Measurements from ENCODE around the gene IRAK1BP1.
"Not testable (repeated sequence)": the region's sequence is repeated elsewhere in the genome, so short reads cannot be mapped to it uniquely, and the experiment has no call there.

Gene IRAK1BP1

DNA sequence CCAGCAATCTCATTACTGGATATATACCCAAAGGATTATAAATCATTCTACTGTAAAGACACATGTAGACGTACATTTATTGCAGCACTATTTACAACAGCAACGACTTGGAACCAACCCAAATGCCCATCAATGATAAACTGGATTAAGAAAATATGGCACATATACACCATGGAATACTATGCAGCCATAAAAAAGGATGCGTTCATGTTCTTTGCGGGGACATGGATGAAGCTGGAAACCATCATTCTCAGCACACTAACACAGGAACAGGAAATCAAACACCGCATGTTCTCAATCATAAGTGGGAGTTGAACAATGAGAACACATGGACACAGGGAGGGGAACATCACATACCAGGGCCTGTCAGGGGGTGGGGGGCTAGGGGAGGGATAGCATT is 22.6 kb downstream of the IRAK1BP1 start:
- DNase-seq (ENCODE audit: low spot score), result not testable (repeated sequence)

DNA sequence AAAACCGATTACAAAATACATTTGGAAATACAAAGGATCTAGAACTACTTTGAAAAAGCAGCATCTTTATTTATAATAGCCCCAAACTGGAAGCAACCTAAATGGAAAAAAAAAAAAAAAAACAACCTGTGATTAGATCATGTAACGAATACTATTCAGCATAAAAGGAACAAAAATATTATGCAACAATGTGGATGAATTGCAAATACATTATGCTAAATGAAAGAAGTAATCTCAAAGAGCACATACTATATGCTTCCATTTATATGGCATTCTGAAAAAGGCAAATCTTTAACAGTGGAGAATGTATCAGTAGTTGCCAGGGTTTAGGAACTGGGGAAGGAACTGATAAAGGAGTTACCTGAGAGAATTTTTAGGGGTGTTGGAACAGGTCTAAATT is 28.9 kb downstream of the IRAK1BP1 start:
- DNase-seq (ENCODE audit: low spot score), result no peak

DNA sequence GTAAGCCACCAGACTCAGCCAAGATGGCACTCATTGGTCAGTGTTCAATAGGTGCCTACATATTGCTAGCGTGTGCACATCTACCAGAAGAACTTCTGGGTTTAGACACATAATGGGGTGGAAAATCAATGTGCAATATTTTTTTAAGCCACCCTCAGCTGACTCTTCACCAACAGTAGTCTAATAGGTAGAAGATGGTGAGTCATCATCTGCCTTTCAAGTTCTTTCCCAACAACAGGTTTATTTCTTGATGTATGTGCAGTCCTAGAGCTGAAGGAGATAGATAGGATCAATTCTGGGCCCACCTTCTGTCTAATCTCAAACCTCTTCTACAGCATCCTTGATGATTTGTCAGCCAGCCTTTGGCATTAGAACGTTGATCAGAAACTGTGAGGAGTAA is 41.3 kb downstream of the IRAK1BP1 start:
- no peak for DNase-seq (ENCODE audit: low spot score)

DNA sequence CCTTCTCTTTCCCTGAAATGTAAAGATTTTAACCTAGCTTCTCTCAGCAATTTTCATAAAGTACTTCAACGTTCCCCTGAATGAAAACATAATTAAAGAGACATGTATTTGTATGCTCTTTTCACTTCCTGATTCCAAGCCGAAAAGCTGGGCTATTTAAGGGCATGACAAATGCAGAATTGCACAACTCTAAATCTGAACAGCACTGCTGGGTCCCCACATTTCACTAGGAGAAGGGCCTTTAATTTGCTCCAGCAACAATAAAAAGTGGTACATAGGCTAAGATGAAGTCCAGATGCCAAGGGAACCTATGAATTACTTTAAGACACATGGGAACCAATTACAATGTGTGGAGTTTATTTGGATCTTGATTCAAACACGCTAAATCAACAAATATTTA is 42.0 kb downstream of the IRAK1BP1 start:
- DNase-seq (ENCODE audit: low spot score), result no peak

DNA sequence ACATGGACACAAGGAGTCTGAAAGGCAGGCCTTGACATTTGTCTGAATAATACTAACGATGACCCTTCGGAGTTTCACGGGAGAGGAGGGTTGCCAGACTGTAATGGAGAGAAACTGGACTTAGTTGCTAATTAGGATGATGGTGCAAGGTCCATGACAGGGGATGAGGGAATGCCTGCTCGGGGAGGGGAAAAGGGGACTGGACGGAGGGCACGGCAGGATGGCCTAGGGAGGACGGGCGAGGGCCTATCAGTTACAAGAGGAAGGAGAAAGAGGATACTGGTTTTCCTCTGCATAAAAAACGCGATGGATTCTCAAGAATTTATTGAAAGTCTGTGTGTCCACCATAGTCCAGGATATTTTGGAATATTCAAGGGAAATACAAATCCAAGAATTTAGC is 42.7 kb downstream of the IRAK1BP1 start:
- DNase-seq (ENCODE audit: low spot score), result no peak

DNA sequence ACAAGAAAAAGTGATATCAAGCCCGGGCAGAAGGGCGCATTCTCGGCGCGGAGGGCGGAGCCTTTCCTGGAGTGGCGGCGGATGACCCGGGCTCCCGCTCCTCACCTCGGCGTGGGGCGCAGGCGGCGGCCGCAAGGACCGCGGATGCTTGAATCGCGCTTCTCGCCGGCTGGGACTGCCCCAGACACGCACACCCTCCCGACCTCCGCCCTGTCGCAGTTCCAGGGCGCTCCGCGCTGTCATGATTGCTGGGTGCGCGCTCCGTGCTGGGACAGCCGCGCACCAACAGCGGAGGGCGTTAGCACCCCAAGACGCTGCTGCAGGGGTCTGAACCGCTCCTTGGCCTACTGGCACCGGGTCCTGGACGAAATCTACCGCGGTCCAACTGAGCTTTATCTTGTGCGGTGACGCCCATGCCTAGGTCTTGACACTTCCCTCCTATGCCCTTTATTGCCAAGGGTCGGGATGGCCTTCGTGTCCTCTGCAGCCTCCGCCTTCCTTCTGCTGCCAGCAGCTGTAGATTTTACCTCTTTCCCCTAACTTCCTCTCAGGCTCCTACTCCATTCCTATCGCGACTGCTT is 43.3 kb downstream of the IRAK1BP1 start:
- peak; percentile 16 for DNase-seq (ENCODE audit: low spot score)

DNA sequence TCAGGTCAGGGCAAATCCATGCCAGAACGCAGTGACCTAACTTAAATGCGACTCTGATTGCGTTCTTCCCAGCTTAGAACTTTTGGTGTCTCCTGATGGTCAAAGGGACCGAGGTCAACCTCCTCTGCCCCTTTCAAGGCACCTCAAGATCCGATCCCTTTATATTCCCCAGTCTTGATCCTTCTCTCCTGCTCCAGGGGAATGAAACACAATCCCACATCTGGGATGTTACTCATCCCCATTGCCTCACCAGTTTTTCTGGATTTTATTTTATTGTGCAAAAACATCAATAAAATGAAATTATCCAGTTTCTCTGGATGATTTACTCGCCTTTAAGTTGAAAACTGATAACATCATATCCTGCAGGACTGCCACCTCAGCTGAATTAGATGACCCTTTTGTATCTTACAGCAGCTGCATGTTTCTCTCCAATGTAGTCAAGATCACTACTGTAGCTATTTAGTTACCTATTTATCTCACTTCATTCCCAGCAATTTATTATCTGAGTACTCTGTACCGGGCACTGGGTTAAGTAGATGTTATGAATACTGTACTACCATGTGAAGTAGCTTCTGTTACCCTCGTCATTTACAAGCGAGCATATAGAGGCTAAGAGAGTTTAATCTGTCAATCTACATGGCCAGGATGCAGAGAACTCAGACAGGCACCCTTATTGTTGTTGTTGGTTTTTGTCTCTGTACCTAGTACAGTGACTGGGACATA is 44.0 kb downstream of the IRAK1BP1 start:
- no peak for DNase-seq (ENCODE audit: low spot score)

DNA sequence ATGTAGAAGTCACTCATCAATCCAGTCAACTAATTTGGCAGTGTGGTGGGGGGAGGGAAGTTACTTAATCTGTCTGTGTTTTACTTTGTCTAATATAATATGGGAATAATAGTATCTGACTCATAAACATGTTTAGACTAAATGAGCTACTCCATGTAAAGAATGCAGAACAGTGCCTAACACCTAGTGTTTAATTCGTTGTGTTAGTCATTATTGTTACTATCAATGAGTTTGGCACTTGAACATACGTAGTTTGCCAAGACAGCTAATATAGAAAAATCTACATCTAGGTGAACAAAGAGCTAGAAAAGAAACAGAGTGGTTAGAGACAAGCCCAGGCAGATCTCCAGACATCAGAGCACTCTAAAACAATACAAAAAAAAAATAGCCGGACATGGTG is 49.1 kb downstream of the IRAK1BP1 start:
- no peak for DNase-seq (ENCODE audit: low spot score)

DNA sequence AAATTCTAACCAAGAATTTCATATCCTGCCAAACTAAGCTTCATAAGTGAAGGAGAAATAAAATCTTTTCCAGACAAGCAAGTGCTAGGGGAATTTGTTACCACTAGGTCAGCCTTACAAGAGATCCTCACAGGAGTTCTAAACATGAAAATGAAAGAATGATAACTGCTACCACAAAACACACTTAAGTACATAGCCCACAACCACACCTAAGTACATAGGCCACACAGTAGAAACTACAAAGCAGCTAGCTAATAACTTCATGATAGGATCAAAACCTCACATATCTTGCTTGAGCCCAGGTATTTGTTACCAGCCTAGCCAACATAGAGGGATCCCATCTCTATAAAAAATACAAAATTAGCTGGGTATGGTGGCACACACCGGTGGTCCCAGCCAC is 50.4 kb downstream of the IRAK1BP1 start:
- DNase-seq (ENCODE audit: low spot score), result no peak

DNA sequence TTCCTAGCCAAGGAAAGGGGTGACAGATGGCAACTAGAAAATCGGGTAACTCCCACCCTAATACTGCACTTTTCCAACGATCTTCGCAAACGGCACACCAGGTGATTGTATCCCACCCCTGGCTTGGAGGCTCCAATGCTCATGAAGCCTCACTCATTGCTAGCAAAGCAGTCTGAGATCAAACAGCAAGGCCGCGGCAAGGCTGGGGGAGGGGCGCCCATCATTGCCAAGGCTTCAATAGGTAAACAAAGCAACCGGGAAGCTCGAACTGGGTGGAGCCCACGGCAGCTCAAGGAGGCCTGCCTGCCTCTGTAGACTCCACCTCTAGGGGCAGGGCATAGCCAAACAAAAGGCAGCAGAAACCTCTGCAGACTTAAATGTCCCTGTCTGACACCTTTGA is 53.8 kb downstream of the IRAK1BP1 start:
- DNase-seq (ENCODE audit: low spot score), result not testable (repeated sequence)

DNA sequence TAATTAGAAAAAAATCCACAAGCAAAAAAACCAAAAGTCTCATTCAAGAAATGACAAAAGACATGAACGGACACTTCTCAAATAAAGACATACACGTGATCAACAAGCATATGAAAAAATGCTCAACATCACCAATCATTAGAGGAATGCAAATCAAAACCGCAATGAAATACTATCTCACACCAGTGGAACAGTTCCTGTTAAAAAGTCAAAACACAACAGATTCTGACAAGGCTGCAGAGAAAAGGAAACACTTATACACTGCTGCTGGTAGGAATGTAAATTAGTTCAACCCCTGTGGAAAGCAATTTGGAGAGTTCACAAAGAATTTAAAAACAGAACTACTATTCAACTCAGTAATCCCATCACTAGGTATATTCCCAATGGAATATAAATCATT is 58.0 kb downstream of the IRAK1BP1 start:
- no peak for DNase-seq (ENCODE audit: low spot score)

DNA sequence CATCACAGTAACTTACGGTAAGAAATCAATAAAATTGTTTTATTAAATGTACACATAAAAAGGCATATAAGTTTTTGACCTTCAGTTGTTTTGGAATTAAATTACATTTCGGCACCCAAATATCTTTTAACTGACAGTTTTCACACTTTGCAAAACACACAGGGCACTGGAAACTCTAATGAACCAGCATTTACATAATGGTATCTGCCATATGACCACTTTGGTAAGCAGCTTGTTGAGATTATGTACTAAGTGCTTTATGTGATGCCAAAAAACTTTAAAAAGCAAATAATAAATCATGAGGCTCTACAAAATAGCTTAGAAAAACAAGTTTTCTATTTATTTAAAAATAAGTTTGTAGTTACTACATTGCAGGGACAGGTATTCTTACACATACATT is 68.2 kb downstream of the IRAK1BP1 start:
- no peak for DNase-seq (ENCODE audit: low spot score)

DNA sequence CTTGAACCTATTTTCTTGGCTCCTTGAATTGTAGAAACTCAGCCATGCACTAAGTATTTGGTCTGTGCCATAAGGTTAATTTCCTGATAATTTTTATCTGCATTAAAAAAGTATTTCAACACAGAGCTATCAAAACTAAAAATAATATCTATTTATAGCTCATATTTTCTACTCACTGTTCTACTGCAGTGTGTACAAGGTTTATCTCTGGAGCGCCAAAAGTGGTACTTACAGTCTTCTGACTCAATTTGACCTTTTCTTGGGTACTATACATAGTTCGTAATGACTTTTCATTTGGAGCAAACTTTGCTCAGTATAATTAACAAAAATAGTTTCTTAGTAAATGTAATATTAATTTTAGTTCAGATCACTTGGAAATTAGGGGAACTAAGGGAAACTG is 69.2 kb downstream of the IRAK1BP1 start:
- no peak for DNase-seq (ENCODE audit: low spot score)

DNA sequence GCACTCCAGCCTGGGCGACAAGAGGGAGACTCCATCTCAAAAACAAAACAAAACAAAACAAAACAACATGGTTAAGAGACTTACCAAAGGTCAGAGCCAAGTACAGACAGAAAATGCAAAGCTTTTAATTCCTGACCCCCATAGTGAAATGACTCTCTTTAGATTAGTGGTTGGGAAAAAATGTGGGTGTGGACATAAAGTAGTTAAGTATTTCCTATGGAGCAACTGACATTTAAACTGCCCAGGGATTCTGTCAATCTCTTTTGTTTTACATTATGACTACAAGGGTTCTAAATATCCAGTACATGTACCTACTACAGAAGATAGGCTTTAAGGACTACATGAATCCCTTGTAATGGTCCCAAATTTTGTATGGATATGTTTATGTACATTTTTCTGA is 75.1 kb downstream of the IRAK1BP1 start:
- no peak for DNase-seq (ENCODE audit: low spot score)

DNA sequence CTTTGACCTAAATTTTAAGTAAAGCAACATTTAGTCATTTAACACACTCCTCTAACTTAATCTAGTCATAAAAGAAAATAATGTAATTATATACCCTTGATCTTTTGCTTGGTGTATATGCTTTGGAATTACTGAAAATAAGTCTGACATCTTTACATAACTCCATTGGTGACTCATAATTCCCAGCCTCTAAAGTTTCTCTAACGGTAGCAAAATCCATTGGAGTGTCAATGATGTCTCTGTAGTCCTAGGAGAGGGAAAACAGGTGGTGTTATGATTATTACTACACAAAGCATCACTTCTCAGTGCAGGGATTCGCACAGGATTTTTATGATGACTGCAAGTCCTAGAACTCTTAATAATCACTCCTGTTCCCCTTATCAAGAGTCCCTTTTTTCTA is 80.2 kb downstream of the IRAK1BP1 start:
- DNase-seq (ENCODE audit: low spot score), result no peak

DNA sequence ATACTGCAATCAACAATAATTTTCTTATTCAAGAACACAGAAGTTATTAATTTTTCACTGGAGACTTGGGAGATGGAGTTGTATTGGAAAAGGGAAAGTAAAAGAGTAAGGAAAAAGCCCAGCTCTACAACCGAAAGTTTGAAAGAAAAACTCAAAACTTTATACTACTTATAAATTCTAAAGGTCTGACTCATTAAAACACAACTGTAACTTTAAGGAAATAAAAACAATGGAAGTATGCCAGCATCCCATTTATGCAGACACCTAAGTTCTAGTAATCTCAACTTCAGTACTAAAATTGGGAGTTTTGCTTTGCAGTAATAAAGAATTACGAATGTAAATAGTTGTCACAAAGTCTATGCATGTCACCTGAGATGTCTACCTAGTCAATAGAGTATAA is 80.6 kb downstream of the IRAK1BP1 start:
- no peak for DNase-seq (ENCODE audit: low spot score)

DNA sequence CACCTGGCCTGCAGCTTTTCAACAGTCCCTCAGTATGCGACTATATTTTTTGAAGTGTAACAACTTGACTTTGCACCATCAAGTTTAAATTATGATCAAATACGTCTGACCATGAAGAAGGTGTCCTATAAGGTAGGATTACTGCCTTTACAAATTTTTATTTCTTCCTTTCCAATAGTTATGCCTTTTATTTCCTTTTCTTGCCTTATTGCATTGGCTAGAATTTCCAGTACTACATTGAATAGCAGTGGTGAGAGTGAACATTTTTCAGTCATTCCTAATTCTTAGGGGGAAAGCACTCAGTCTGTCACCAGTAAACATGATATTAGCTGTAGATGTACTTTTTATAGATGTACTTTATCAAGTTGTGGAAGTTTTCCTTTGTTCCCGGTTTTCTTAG is 81.4 kb downstream of the IRAK1BP1 start:
- no peak for DNase-seq (ENCODE audit: low spot score)

DNA sequence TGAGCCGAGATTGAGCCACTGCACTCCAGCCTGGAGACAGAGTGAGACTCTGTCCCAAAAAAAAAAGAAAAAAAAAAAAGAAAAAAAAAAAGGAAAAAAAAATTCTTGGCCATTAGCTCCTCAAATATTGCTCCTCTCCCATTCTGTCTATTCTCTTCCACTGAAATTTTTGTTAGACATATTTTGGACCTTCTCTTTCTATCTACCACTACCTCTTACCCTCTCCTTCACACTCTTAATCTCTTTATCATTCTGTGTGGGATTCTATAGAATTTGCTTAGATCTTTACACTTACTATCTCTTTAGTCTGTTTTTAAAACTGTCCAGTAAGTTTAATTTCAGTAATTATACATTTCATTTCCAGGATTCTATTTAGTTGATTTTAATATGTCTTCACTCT is 85.0 kb downstream of the IRAK1BP1 start:
- DNase-seq (ENCODE audit: low spot score), result no peak
